AML-193 (cell line): ENCODE data around the gene FYN.
A peak's percentile ranks its signal among the peaks of the same experiment; 100 is the strongest.
"Not testable (repeated sequence)": the region's sequence is repeated elsewhere in the genome, so short reads cannot be mapped to it uniquely, and the experiment has no call there.

ENCODE experiments used
- DNase-seq, 2 experiments: peaks; one replicate each; lab custom pipeline; 2025; lab: John Stamatoyannopoulos, UW

FYN gene

GRCh38 chr6:111660531-111660930, 212.7 kb downstream of the FYN start:
- no peak for DNase-seq

GRCh38 chr6:111658462-111659154, 214.6 kb downstream of the FYN start:
- DNase-seq = no peak

GRCh38 chr6:111657146-111657545, 216.1 kb downstream of the FYN start:
- DNase-seq = peak; percentile 26 to 46

- no peak for DNase-seq
Measured at GRCh38 chr6:111653979-111654378, 219.3 kb downstream of the FYN start.

GRCh38 chr6:111653434-111653833, 219.8 kb downstream of the FYN start:
- DNase-seq = no peak

GRCh38 chr6:111652156-111652555, 221.1 kb downstream of the FYN start:
- no peak for DNase-seq

GRCh38 chr6:111651185-111652034, 221.8 kb downstream of the FYN start:
- DNase-seq = no peak

GRCh38 chr6:111650049-111650448, 223.2 kb downstream of the FYN start:
- no peak for DNase-seq

GRCh38 chr6:111648100-111648499, 225.2 kb downstream of the FYN start:
- DNase-seq = no peak

- DNase-seq = no peak
Measured at GRCh38 chr6:111646942-111647341, 226.3 kb downstream of the FYN start.

- DNase-seq = no peak
Measured at GRCh38 chr6:111646034-111646433, 227.2 kb downstream of the FYN start.

GRCh38 chr6:111644893-111645430, 228.3 kb downstream of the FYN start:
- no peak for DNase-seq

- peak; percentile 85 to 89 for DNase-seq
Measured at GRCh38 chr6:111642463-111643158, 230.6 kb downstream of the FYN start.

- DNase-seq = no peak
Measured at GRCh38 chr6:111639266-111639665, 234.0 kb downstream of the FYN start.

GRCh38 chr6:111634981-111635380, 238.3 kb downstream of the FYN start:
- not testable (repeated sequence) for DNase-seq

- no peak for DNase-seq
Measured at GRCh38 chr6:111633822-111634221, 239.4 kb downstream of the FYN start.

GRCh38 chr6:111632468-111633247, 240.6 kb downstream of the FYN start:
- DNase-seq = no peak

- DNase-seq = no peak
Measured at GRCh38 chr6:111631903-111632460, 241.3 kb downstream of the FYN start.

- no peak for DNase-seq
Measured at GRCh38 chr6:111631018-111631417, 242.2 kb downstream of the FYN start.

GRCh38 chr6:111628142-111628850, 245.0 kb downstream of the FYN start:
- DNase-seq = no peak

GRCh38 chr6:111626441-111626840, 246.8 kb downstream of the FYN start:
- DNase-seq = no peak
